ENCODE data around the gene ZSWIM6.
A peak's percentile ranks its signal among the peaks of the same experiment; 100 is the strongest.

ZSWIM6 gene

DNA sequence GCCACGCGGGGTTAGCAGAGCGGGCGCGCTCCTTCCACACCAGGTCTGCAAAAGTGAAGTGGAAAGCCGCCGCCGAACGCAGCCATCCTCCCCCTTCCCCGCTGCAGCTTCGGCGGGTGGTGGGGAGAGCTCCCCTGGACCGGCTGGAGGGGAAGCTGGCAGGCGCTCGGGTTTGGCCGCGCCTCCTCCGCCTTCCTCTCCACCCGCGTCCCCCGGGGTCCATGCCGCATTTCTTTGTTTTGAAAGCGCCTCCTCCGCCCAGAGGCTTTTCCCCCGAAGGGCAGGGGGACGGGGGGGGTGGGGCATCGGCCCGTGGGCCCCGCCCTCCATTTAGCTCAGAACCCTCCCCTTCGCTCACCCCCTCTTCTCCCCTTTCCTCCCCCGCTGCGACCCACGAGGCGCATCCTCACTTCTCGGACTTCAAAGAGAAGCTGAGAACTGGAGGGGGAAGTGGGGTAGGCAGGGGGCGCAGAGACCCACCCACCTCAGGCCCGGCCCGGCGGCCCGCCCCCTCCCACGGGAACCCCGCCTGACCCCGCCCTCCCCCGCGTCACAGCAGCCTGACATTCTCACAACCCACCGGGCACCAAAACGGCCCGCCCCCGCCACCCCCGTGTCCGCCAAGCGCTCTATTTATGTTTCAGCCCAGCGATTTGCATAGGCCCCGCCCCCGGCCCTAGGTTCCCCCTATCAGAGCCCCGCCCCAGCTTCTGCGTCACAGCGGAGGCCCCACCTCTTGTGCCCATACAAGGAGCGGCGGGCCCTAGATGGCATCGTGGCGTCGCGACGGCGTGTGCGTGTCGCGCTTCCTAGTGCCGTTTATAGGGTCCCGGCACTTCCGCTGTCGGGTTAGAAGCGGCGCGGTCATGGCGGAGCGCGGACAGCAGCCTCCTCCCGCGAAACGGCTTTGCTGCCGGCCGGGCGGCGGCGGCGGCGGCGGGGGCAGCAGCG lies at the start of gene ZSWIM6:
TSS of gene ZSWIM6 (plus strand) at position 852 of the 951 bp plus-strand sequence. CDS start at position 867, 15 bp downstream.
- peak; percentile 93 for DNase-seq

DNA sequence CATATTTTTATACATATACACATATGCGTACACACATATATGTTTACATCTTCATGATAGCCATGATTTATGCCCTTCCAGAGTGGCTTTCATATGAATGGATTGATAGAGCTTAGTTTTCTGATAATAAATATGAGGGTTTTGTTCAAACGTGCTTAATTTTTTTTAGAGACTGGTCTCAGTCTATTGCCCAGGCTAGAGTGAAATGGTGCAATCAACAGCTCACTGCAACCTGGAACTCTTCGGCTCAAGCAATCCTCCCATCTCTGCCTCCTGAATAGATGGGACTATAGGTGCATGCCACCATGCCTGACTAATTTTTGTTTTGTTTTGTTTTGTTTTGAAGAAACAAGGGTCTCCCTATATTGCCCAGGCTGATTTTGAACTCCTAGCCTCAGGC lies 48.6 kb upstream of the ZSWIM6 start:
- DNase-seq, result no peak

DNA sequence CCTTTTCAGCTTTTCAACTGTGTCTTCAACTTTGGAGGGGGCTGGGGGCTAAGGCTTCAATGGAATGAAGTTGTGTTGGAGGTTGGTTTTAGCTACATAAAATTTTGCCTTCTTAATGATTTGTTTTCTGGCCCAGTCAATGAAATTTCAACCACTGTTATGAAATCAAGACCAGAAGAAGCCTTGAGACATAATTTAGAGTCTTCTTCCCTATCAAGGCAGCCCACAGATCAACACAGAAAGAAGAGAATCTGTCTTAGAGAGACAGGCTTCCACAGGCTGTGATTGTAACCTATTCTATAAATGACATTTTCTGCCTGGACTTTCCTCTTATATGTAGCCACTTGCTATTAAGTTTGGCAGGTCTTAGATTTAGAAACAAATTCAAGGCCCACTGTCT lies 46.5 kb upstream of the ZSWIM6 start:
- no peak for DNase-seq

DNA sequence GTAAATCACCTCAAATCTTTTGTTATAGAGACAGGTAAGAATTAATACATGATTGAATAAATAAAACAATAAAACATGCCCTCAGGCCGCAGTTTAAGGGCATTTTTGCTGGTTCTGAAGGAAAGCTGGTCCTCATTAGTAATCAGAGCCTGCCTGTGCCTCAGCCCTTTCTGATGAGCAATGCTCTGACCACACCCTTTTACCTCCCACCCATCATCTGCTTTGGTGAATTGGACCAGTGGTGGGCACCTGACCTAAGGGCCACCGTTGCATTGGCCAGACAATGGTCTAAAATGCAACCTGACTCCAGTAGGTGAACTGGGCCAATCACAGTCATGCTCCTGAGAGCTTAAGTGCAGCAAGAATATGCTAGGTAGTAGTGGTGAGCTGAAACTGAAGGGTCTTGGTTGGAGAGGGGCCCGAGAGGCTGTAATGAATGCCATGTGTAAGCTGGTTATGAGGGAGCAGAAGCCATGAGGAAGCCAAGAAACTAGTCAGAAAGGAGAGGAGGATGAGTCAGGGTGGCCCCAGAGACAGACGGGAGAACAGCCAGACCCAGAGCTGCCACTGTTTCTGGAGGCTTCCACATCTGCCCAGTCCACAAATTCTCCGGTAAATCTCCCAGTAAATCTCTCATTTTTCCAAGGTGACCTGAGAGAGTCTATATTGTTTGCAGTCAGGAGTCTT lies 45.5 kb upstream of the ZSWIM6 start:
- no peak for DNase-seq

DNA sequence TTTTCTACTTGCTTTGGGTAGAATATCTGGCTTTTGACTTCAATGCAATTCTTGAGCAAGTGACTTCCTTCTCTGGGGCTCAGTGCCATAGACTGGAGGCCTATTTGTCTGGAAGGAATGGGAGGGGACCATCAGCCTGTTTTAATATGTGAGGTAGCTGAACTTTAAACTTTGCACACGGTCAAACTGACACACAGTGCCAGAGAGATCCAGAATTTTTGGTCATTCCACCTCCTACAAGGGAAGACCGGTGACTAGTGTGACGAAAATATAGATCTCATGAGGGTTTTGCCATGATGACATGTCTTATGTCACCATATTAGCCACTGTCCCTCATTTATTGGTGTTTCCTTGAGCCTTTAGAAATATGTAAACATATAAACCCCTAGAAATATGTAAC lies 44.6 kb upstream of the ZSWIM6 start:
- DNase-seq, result no peak

DNA sequence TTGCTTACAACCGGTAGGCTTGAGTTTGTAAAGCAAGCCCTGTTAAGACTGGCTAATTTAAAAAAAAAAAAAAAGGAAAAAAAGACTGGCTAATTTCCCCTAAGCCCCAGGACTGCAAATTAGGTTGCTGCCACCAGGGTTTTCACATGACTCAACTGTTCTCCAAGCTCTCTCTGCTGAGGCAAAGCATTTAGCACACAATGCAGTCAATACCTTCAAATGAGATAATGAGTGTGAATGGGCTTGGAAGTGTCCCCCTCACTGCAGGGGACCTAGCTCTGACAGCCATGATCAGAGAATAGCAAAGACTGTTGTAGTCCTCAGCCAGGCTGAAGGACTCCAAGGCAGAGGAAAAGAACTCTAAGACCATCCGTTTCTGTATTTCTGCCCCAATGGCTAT lies 42.8 kb upstream of the ZSWIM6 start:
- DNase-seq, result no peak

DNA sequence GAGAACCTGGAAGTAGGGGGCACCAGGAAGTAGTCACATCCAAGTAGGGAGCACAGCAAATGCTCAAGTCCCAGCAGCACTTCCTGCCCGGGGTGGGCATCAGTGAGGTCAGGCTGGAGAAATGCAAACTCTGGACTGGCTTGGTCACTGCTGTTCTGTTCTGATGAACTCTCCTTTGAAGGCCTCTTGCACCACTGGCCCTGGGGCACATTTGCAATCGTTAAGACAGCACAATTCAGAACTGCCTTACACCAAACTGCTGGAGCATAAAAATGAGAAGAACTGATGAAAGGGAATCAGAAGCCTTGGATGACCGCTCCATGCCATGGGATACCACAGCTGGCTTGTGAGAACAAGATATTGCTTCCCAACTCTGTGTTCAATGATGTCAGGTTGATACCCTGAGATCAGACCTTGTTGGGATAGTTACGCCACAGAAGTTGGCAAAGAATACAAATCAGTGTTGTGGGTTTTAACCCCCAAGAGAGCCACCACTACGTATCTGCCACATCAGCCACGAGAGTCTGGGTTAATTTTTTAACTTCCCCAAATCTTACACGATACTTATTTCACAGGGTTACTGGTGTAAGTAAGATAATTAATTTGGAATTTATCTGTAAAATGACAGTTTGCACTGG lies 42.3 kb upstream of the ZSWIM6 start:
- no peak for DNase-seq

DNA sequence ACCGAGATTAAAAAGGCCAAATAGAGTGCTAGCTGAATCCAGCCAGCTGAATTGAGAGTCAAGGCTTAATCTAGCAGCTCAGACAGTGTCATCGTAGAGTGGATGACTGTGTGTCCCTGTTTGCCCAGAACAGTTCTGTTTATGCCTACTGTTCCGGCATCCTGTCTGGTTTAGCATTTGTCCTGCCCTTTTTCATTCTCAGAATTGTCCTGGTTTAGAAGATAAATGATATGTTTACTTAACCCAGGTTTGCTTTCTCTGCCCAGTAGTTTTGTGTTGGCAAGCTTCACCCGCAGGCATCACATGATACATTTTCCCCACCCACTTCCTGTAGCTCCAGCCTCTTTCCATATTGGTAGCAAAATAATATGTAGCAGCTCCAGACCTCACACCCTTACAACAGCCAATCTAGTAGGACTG lies 41.3 kb upstream of the ZSWIM6 start:
- DNase-seq, result no peak

DNA sequence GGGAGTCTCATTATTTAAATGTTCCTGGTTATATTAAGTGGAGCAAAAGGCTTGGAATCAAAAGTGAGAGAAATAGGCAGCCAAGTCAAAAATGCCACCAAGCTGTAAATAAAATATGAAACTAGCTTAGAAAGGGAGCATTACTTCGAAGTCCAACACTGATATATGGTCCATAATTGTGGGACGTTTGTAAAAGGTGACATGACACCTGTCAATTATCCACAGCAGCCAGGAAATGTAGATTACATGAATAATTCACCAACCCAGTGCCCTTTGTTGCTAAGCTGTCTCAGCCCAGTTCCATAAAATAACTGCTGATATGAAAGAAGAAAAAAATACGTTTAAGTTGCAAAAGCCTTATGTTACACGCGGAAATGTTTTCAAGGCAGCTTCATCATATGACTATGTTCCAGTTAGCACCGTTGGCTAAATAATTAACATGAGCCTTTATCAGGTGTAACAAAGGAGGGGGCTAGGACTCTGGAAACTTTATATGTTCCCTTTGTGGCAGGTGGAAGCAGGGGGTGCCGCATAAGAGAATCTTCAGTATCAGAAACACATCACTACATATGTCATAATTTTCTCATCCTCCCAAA lies 39.9 kb upstream of the ZSWIM6 start:
- DNase-seq, result no peak

DNA sequence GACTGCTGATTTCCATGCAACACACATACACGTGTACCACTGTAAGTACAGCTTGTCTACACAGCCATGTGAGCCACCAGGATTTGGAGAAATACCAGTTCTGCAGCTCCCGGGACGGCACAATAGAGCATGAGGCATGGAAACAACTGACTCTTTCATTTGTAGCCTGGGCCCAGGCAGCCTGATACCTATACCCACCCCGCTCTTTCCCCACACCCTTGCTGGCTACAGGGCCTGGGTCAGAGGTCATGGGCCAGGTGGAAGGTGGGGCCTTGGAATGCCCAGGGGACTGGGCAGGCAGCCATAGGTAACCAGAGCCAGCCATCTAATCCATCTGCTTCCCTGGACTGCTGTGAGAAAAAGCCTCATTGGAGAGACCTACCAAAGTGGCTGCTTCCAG lies 39.0 kb upstream of the ZSWIM6 start:
- no peak for DNase-seq

DNA sequence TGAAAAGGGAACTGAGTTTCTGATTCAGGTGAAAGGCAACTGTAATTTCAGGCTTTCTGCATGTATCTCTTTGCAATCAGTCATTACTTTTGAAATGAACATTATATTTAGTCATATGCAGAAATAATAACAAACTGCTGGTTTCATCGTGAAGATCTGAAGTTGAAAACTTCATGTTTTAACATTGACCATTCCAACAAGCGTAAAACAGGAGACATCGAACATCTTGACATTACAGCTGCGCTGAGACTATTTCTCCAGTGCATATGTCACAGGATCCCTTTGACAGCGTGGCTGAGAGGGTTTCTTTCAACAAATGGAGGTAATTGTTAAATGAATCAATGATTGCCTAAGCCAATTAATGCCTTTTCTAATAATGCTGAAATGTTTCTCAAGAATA lies 38.2 kb upstream of the ZSWIM6 start:
- no peak for DNase-seq

DNA sequence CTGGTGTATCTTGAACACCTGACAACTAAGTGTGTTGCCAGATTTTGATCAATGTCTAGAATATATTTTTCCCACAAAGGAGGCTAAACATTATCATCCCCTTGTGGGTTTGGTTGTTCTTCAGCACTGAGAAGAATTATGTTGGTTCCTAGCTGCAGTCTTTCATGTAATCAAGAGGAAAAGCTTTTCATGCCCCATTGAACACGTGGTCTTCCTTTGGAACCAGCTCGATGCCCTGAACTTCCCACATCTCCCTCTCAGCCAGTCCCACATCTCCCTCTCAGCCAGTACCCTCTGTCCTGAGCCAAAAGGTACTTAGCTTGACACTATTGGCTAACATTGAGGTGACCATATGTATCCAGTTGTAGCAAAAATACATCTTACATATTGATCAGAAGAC lies 36.7 kb upstream of the ZSWIM6 start:
- DNase-seq, result no peak

DNA sequence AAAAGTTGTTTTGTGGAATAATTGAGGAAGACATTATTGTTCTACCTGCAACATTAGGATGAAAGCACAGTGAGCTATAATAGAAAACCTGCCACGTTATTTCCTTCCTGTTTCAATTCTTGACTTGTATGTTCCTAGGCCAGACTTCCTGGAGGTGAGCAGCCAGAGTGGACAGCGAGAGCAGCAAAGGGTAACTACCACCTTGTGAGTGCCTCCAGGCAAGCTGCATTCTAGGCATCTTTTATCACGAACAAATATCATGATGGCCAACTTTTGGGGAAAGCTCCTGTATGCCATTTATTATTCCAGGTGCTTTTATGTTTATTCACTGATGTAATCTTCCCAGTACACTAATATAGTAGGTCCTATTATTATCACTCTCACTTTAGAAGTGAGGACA lies 34.0 kb upstream of the ZSWIM6 start:
- no peak for DNase-seq

DNA sequence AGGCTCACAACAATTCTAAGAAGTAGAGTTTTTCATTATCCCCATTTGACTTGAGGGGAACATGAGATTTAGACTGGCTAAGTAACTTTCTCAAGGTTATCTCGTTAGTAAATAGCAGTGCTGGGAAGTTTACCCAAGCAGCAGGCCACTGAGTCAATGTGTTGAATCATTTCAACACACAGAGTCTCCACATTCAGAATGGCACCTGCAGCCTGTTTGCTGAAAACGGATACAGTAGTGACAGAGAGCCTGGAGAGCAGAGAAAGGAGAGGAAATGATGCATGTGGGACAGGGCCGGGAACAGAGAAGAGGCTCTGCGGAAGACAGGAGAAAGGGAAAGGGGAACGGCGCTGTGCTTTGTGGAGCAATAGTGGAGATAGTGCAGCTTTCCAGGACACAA lies 33.5 kb upstream of the ZSWIM6 start:
- DNase-seq, result no peak

DNA sequence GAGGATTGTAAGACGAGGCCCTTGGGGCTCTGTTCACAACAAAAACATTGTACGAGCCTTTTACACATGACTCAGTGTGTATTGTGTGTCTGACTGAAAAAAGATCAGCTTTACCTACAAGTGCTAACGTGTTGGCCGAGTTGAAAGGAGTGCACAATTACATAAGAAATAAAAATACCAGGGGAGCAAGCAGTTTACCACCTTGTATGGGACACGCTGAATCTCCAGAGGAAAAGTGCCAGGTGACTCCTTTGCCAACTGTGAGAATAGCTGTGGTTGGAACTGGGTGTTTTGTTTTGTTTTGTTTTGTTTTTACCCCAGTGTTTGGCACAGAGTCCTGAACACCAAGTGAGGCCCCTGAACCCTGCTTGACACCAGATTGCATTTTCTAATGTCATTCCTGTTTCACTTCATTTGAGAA lies 32.8 kb upstream of the ZSWIM6 start:
- DNase-seq, result no peak

DNA sequence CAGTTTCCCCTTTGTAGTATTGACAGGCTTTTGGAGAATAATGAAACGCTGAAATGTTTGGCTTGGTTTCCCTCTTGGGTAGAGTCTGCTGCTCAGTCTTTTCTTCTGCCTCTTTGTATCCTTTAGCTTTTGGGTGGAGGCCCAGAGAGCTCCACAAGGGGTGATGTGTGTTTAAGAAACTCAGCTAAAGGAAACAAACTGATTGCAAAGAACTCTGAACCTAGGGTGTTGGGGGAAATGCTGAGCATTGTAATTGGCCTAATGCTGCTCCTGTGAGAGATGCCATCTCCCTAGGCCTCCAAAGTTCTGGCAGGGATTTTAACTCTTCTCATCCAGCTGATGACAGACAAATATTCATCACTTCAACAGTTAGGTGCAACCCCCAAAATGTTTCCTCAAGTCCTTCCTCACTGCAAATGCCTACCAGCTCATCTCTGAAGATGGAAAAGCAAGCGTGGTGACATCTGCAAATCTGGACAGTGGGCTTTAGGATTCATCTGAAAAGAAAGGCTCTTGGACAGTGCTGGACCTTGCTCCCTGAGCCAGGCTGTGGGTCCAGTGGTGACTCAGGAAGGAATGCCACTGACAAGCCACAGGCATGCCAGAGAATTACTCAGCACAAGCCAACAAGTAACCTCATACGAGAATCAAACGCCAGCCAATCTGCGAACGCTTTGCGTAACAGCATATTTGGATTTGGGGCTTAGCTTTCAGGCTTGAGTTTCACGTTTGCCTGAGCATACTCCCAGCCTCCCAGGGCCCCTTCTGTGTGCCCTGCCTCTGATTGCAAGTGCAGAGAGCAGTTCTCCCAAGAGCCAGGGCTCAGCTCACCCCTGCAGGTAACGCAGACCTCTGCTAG lies 30.5 kb upstream of the ZSWIM6 start:
- DNase-seq, result peak; percentile 64

DNA sequence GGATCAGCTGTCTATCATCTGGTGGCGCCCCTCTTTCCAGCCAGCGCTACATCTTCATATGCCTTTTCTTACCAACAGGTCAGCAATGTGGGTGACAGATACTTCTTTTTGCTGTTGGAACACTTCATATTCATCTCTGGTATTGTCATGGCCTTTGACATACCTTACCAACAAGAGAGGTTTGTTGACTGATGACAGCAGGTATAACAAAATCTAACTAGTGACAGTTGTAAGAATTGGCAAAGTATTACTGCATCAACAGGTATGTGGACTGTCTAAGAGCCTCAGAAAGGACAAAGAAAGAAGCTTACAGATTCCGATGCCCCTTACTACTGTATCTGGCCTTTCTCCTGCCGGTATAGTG lies 29.9 kb upstream of the ZSWIM6 start:
- no peak for DNase-seq

DNA sequence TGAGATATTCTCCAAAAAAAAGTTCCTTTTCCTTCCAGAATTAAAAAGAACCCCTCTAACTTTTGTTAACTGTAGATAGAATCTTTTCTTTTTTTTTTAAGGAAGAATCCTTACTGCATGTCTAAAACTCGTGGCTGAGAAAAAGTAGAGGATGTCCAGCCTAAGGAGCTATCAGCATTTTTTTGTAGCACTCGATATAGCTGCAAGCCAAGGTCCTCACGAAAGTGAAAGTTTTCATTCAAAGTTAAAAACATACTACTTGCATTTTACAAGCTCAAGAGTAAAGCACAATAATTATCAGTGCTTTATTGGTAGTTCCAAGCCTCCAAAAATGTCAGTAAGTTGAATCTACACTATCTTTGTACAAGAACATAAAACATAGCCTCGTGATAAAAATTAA lies 28.7 kb upstream of the ZSWIM6 start:
- DNase-seq, result no peak

DNA sequence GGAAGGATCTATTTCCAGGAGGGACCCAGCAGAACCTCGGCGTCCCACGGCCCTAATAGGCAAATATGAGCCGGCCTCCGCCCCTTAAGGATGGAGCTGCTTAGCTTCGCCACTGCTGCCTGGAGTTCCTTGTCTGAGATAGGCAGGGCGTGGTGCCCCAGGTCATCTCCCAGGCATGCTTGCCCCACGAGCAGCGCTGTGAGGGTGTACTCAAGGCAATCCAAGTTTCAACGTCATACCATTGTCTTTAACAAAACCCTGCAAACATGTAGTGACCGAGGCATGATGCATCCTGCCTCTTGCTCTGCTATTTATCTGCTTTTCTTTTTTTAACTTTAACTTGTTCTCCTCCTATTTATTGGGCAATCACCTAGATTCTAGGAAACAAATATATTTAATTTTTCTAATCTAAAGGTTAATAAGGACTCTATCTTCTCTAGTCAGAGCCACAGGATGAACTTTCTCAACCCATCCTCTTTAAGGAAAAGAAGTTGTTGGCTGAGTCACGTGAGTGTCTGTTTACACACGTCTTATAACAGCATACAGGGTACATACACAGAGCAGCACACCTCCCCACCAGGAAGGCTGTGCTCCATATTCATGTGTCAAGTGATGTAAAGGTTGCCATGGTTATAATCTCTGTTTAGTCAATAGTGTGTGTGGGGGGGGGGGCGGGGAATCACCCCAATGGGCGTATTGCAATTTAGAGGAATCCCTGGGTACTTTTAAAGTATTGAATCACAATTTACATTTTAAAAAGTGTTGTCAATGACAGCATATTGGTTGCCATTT lies 27.3 kb upstream of the ZSWIM6 start:
- no peak for DNase-seq

DNA sequence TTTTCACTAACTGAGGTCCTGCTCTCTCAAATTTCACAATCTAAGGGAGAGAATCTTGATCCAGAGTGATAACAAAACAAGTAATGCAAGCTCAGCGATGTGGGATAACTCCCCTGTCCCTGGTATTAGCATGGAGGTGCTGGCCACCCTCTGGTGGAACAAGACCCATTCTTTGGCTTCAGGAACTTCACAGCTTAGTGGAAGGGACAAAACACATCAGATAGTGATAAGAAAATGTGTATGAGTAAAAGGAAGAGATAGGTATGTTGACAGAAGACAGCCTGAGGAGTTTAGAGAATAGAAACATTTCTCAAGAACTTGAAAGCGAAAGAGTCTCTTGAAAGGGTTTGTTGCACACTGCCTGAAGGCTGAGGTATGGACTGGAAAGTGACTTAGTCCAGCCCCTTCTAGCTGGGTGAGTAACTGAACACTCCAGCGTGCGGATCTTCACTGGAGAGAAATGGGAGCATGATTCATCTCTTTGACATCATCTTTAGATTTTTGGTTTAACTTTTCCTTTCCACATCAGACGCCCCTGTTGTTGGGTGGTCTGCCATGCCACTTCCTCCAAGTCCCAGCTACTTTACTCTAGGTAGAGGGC lies 25.4 kb upstream of the ZSWIM6 start:
- no peak for DNase-seq

DNA sequence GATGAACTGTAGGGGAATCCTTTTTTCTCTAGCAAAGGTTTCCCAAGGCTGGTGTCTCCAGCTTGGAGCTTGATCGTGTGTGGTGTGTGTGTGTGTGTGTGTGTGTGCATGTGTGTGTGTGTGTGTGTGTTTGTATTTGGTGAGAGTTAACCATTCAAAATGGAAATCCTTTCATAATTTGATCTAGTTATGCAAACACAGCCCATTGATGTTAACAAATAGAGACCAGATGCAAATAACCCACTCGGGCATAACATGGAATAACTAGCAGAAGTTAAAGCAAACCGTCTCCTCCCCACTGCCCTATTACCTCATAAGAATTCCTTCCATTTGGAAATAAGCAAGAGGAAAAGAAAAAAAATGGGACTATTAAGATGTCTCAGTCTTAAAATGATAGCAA lies 24.9 kb upstream of the ZSWIM6 start:
- no peak for DNase-seq
